BJ (cell line): ENCODE data around the gene HAUS3. TPM values are rescaled to one million over a fixed set of nuclear protein-coding genes. Genes with fewer than 3 reads are reported as not detected.

ENCODE experiments used
- CTCF ChIA-PET: fragments of 350-600 bp; formaldehyde crosslinking; extraction: SDS; loops from one replicate; lab custom pipeline; 2021; ENCODE audit warnings: antibody characterized with exemption, inconsistent platforms; lab: Yijun Ruan, JAX
- POLR2A ChIA-PET: fragments of 300-600 bp; sonication (Branson Sonifier 250); formaldehyde crosslinking; extraction: SDS; loops from one replicate; lab custom pipeline; 2021; ENCODE audit warnings: antibody characterized with exemption; lab: Charles Lee
- DNase-seq: peaks from one replicate; pipeline ENCODE4 v3.0.0-alpha.2; 2011; ENCODE audit warnings: low read depth
- H3K27me3 ChIP-seq: 2 replicates; pipeline ENCODE4 v1.6.0; 2011; ENCODE audit warnings: low read length; ENCODE audit not compliant: control insufficient read depth, insufficient read depth
- H3K36me3 ChIP-seq: 2 replicates; pipeline ENCODE4 v1.5.1; 2011; ENCODE audit warnings: low read length; ENCODE audit not compliant: control insufficient read depth, insufficient read depth
- H3K4me3 ChIP-seq: 2 replicates; pipeline ENCODE4 v1.5.1; 2011; ENCODE audit warnings: low read depth, mild to moderate bottlenecking, control low read depth, low read length
- polyA plus RNA-seq: library from polyadenylated mRNA; depleted of rRNA; stranded (reverse); fragments of >200 nt; gene quantifications from 2 replicates; pipeline ENCODE4 v1.2.3, GENCODE V29; 2011
- TF ChIP-seq, protein P1 (sequence below): IDR thresholded peaks from 2 replicates; pipeline ENCODE4 v1.5.1; 2011; ENCODE audit warnings: low read depth, mild to moderate bottlenecking, control low read depth, inconsistent platforms, low read length, moderate library complexity; ENCODE audit not compliant: insufficient read depth

The HAUS3 gene
- polyA plus RNA-seq, 1 experiment = 1.9 TPM

- TF ChIP-seq, protein P1, sequence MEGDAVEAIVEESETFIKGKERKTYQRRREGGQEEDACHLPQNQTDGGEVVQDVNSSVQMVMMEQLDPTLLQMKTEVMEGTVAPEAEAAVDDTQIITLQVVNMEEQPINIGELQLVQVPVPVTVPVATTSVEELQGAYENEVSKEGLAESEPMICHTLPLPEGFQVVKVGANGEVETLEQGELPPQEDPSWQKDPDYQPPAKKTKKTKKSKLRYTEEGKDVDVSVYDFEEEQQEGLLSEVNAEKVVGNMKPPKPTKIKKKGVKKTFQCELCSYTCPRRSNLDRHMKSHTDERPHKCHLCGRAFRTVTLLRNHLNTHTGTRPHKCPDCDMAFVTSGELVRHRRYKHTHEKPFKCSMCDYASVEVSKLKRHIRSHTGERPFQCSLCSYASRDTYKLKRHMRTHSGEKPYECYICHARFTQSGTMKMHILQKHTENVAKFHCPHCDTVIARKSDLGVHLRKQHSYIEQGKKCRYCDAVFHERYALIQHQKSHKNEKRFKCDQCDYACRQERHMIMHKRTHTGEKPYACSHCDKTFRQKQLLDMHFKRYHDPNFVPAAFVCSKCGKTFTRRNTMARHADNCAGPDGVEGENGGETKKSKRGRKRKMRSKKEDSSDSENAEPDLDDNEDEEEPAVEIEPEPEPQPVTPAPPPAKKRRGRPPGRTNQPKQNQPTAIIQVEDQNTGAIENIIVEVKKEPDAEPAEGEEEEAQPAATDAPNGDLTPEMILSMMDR = no peak
- Histone ChIP-seq H3K27me3 (no peaks in the 10 kb centered on the region), H3K36me3 (no peaks in the 10 kb centered on the region; the same call in 1 of the 2 replicates), H3K4me3 (no peak overlapping the region)
- ChIA-PET POLR2A (no interaction called here), CTCF (interaction anchor here (1.1 to 1.5 kb wide), 2 partner anchors 23 to 26 kb away, joined by 3 read pairs; no protein-coding TSS in a partner anchor)
- no peak for DNase-seq
Observed at GRCh38 chr4:2265113-2266110, 23.5 kb upstream of the HAUS3 start.

- ChIA-PET POLR2A (no interaction called here), CTCF (no interaction called here)
Observed at GRCh38 chr4:2264481-2265041, 22.6 kb upstream of the HAUS3 start.

DNA sequence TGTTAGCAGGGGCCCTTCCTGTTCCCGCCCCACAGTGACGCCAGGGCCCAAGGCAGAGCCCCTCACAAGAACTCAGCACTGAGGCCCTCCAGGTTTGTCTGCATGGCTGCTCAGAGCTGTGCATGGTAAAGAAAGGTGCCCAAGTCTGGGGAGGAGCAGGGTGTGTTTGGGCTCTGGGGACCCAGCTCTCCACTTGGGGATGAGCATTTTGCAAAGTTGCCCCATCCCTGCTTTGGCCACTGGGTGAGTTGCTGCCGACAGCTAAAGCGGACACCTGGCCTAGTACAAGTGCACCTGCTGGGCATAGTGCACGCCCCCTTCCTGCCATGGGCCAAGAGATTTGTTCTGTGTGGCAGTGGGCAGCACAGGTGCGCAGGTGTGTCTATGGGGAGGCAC is 22.0 kb upstream of the HAUS3 start:
- no peaks in the 10 kb centered on the region for H3K27me3 ChIP-seq
- no peaks in the 10 kb centered on the region; the same call in 1 of the 2 replicates for H3K36me3 ChIP-seq
- TF ChIP-seq, protein P1 = no peak
- no peak for DNase-seq
- no peak overlapping the region for H3K4me3 ChIP-seq
- POLR2A ChIA-PET = no interaction called here
- CTCF ChIA-PET = no interaction called here

More at GRCh38 chr4:2264481-2265041, 22.6 kb upstream of the HAUS3 start:
- Histone ChIP-seq H3K27me3 (no peaks in the 10 kb centered on the region), H3K4me3 (no peak overlapping the region), H3K36me3 (no peaks in the 10 kb centered on the region; the same call in 1 of the 2 replicates)
- DNase-seq = no peak
- TF ChIP-seq, protein P1 = no peak

- no peak for DNase-seq
- TF ChIP-seq, protein P1 = no peak
- ChIA-PET CTCF (no interaction called here), POLR2A (no interaction called here)
- Histone ChIP-seq H3K4me3 (peak overlapping the region; percentile 62), H3K27me3 (no peaks in the 10 kb centered on the region), H3K36me3 (peaks cover under 1% of the 10 kb centered on the region; the same call in 1 of the 2 replicates)
Observed at GRCh38 chr4:2262944-2263250, 21.0 kb upstream of the HAUS3 start.
